GM10248 (cell line): Measurements from ENCODE around the gene KCTD1.
A peak's percentile ranks its signal among the peaks of the same experiment; 100 is the strongest.

Source experiments
- CTCF ChIA-PET: fragments of 300-600 bp; sonication (Branson Sonifier 250); formaldehyde crosslinking; extraction: SDS; loops from one replicate; lab custom pipeline; 2021; ENCODE audit warnings: antibody characterized with exemption; lab: Yijun Ruan, JAX
- POLR2A ChIA-PET: fragments of 350-650 bp; sonication (Branson Sonifier 250); formaldehyde crosslinking; extraction: SDS; loops from one replicate; lab custom pipeline; 2020; ENCODE audit warnings: antibody characterized with exemption; lab: Yijun Ruan, JAX
- DNase-seq: peaks from one replicate; pipeline ENCODE4 v3.0.0; 2012; ENCODE audit errors: extremely low spot score
- TF ChIP-seq, protein P1 (sequence below): IDR thresholded peaks from 2 replicates; pipeline ENCODE4 v1.5.1; 2012; ENCODE audit warnings: mild to moderate bottlenecking, low read depth; ENCODE audit errors: extremely low read depth, missing control alignments, control extremely low read depth

KCTD1 gene

DNA sequence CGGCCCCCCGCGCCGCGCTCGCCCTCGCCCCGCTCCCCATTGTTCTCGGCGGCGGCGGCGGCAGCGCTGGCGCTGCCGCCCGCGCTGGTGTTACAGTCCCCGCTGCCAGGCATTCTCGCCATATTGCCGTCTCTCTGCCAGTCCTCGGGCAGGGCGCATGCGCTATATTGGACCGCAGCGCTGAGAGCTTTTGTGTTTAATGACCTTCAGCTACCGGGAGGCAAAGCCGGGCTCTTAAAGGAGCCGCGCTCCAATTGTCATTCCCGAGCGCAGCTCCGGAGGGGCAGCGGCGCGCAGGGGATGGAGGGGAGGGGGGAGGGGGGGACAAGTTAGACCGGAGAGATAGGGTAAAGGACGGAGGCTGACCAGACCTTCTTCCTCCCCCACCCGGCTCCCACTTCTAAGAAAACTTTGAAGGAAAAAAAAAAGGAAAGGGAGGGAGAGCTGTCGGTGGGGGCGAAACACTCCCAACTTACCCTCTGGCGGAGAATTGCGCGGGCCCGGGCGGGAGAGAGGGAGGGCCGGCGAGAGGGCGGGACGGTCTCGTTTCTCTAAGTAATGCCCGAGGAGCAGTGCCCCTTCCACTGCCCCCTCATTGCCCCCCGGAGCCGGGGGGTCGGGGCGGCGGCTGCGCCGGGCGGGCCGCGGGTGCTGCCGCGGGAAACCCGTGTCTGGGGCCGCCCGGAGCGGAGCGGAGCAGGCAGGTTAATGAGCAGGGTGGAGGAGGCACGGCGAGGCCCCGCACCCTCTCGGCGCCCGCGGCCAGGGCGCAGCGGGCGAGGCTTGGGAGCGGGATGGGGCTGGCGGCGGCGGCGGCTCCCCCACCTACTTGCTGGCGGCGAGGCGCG, at the start of gene KCTD1:
Gene KCTD1, minus strand, starts transcription at position 139 of the 848 bp plus-strand sequence. Its CDS starts 17 bp downstream, at position 122.
- TF ChIP-seq, protein P1, sequence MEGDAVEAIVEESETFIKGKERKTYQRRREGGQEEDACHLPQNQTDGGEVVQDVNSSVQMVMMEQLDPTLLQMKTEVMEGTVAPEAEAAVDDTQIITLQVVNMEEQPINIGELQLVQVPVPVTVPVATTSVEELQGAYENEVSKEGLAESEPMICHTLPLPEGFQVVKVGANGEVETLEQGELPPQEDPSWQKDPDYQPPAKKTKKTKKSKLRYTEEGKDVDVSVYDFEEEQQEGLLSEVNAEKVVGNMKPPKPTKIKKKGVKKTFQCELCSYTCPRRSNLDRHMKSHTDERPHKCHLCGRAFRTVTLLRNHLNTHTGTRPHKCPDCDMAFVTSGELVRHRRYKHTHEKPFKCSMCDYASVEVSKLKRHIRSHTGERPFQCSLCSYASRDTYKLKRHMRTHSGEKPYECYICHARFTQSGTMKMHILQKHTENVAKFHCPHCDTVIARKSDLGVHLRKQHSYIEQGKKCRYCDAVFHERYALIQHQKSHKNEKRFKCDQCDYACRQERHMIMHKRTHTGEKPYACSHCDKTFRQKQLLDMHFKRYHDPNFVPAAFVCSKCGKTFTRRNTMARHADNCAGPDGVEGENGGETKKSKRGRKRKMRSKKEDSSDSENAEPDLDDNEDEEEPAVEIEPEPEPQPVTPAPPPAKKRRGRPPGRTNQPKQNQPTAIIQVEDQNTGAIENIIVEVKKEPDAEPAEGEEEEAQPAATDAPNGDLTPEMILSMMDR = no peak
- ChIA-PET CTCF (interaction anchor here (0.7 to 1.8 kb wide), 13 partner anchors 8 to 241 kb away, joined by 3 to 8 read pairs (median 3); no protein-coding TSS in a partner anchor), POLR2A (no interaction called here)
- peak; percentile 85 for DNase-seq

DNA sequence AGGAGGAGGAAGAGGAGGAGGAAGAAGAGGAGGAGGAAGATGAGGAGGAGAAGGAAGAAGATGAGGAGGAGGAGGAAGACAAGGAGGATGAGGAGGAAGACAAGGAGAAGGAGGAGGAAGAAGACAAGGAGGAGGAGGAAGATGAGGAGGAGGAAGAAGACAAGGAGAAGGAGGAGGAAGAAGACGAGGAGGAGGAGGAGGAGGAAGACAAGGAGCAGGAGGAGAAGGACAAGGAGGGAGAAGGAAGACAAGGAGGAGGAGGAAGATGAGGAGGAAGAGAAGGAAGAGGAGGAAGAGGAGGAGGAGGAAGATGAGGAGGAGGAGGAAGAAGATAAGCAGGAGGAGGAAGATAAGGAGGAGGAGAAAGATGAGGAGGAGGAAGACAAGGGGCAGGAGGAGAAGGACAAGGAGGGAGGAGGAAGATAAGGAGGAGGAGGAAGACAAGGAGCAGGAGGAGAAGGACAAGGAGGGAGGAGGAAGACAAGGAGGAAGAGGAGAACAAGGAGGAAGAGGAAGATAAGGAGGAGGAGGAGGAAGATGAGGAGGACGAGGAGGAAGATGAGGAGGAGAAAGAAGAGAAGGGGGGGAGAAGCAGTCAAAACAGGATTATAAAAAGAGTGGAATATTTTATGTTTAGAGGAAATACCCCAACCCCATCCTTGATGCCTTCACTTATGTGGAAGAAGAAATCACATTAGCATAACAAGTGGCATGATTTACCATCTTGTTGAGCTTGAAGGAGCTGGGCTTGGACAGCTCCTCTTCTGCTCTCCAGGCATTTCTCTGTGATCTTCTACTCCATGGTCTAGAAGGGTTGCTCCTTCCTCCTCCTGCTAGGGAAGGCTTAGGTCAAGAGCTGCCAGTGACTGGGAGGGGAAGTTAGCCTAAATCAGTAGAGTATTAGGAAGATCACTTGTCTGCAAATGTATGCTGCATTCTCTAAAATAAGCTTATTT, 45.3 kb upstream of the KCTD1 start:
- TF ChIP-seq, protein P1 = no peak
- CTCF ChIA-PET = interaction anchor here (1.1 kb wide), 1 partner anchor 287 kb away, joined by 4 read pairs; no protein-coding TSS in a partner anchor
- no peak for DNase-seq
- POLR2A ChIA-PET = no interaction called here

- ChIA-PET POLR2A (no interaction called here), CTCF (interaction anchor here (1.5 kb wide), 1 partner anchor 36 kb away, joined by 3 read pairs; no protein-coding TSS in a partner anchor)
- TF ChIP-seq, protein P1 = no peak
- no peak for DNase-seq
Observed at GRCh38 chr18:26584745-26585144, 36.4 kb upstream of the KCTD1 start.

DNA sequence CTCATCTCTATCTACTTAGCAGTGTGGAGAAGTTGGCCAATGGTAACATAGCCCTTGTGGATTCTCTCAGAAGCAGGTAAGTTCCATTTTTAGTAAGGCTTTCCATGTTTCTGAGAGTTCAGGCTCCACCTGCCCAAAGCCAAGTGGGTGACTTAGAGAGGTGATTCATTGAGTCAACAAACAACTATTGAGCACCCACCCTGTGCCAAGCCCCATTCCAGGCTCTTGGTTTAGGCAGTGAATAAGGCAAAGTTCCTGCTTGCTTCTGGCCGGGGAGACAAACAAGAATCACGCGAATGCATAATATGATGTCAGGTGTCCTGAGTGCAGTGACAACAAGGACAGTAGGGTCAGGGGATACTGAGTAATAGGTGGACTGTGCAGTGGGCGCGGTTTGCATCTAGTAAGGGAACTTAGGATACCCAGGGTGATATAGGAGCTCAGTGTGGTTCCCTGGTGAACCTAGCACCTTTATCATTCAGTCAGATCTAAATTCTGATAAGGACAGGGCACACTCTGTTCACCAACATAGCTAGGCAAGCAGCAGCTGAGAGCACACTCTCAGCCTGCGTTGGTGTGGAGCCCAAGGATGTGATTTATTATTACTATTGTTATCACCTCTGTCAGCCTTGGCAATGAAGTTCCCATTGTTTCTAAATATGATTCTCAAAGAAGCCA, 31.7 kb upstream of the KCTD1 start:
- ChIA-PET CTCF (no interaction called here), POLR2A (no interaction called here)
- TF ChIP-seq, protein P1 = no peak
- no peak for DNase-seq

DNA sequence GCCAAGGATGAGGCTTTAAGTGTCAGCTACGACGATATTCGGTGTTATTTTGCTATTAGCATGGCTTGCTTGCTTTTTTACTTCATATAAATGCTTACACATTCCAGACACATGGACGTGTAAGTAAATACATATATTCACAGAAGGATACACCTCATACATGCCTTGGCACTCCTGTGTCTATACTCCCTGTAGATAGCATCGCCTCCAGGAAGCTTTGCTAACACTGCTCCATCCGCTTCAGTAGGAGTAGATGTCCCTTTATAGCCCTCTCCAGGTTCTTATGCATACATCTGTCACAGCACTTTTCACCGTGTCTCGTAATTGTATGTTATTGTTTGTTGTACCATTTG, 27.5 kb upstream of the KCTD1 start:
- ChIA-PET POLR2A (no interaction called here), CTCF (interaction anchor here (1.0 kb wide), 1 partner anchor 11 kb away, joined by 3 read pairs; no protein-coding TSS in a partner anchor)
- DNase-seq = no peak
- TF ChIP-seq, protein P1 = no peak
